AG10803 (cell line): Measurements from ENCODE around the gene PIM2.

ENCODE experiments used
- DNase-seq: peaks from one replicate; pipeline ENCODE4 v3.0.0; 2010; ENCODE audit warnings: low read depth
- H3K4me3 ChIP-seq: 2 replicates; pipeline ENCODE4 v1.5.1; 2011; ENCODE audit warnings: mild to moderate bottlenecking, low read length, control low read depth
- TF ChIP-seq, protein P1 (sequence below): conservative IDR thresholded peaks from 2 replicates; pipeline ENCODE4 v1.5.1; 2011; ENCODE audit warnings: mild to moderate bottlenecking, low read length, control low read depth, inconsistent platforms

The PIM2 gene

DNA sequence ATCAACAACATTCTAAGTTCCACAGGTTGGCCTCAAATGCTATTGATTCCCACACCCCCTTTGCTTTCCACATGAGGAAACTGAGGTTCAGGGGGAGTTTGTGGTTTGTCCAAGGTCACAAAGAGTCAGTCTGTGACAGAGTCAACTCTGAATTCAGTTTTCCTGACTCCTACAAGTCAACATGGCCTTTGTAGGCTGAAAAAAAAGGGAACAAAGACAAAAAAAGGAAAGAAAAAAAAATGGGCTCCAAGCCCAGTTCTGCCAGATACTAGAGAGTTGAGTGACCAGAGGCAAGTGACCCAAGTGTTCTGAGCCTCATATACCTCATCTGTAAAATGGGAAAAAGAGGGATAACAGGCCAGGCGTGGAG lies 16.5 kb upstream of the PIM2 start:
- no peak for DNase-seq
- H3K4me3 ChIP-seq: no peak overlapping the region
- TF ChIP-seq, protein P1, sequence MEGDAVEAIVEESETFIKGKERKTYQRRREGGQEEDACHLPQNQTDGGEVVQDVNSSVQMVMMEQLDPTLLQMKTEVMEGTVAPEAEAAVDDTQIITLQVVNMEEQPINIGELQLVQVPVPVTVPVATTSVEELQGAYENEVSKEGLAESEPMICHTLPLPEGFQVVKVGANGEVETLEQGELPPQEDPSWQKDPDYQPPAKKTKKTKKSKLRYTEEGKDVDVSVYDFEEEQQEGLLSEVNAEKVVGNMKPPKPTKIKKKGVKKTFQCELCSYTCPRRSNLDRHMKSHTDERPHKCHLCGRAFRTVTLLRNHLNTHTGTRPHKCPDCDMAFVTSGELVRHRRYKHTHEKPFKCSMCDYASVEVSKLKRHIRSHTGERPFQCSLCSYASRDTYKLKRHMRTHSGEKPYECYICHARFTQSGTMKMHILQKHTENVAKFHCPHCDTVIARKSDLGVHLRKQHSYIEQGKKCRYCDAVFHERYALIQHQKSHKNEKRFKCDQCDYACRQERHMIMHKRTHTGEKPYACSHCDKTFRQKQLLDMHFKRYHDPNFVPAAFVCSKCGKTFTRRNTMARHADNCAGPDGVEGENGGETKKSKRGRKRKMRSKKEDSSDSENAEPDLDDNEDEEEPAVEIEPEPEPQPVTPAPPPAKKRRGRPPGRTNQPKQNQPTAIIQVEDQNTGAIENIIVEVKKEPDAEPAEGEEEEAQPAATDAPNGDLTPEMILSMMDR: no peak

GRCh38 chrX:48934581-48935300 lies 15.9 kb upstream of the PIM2 start:
- no peak for DNase-seq
- TF ChIP-seq, protein P1: no peak
- H3K4me3 ChIP-seq: no peak overlapping the region

GRCh38 chrX:48933757-48934156 lies 14.9 kb upstream of the PIM2 start:
- TF ChIP-seq, protein P1: no peak
- no peak overlapping the region for H3K4me3 ChIP-seq

GRCh38 chrX:48927736-48928382 lies 9.0 kb upstream of the PIM2 start:
- TF ChIP-seq, protein P1: no peak
- no peak for DNase-seq
- H3K4me3 ChIP-seq: no peak overlapping the region

More at GRCh38 chrX:48933757-48934156, 14.9 kb upstream of the PIM2 start:
- DNase-seq: no peak

- no peak for DNase-seq
- TF ChIP-seq, protein P1: no peak
- H3K4me3 ChIP-seq: no peak overlapping the region
Measured at GRCh38 chrX:48927123-48927522, 8.3 kb upstream of the PIM2 start.

- no peak for DNase-seq
- no peak overlapping the region for H3K4me3 ChIP-seq
- TF ChIP-seq, protein P1: no peak
Measured at GRCh38 chrX:48924270-48924669, 5.4 kb upstream of the PIM2 start.

DNA sequence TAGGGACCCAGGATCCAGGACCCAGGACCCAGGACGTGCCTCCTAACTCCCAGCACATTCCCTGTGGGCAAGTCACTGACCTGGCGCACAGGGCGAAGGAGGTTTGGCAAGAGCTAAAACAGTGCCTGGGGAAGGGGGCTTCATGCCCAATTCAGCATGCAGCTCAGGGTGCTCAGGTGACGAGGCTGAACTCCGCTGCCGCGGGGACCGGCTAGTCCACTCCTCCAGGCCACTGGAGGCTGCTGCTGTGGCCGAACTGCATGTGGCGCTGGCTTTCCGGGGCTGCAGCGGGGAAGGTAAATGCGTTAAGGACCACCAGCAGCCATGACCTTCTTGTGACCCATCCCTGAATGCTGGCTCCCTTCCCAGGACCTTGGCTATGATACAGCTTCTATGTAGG lies 4.9 kb upstream of the PIM2 start:
- H3K4me3 ChIP-seq: no peak overlapping the region
- DNase-seq: no peak
- TF ChIP-seq, protein P1: no peak
